GM19328 (cell line): ENCODE results near the gene PPIB.
A peak's percentile ranks its signal among the peaks of the same experiment; 100 is the strongest.

Experiments used
- ATAC-seq: cut with Tn5 transposase; IDR thresholded peaks from one replicate; pipeline ENCODE4 v1.9.1; 2021; ENCODE audit warnings: mild to moderate bottlenecking, moderate library complexity; ENCODE audit not compliant: unreplicated experiment

The PPIB gene

GRCh38 chr15:64158363-64159134 lies 4.3 kb downstream of the PPIB start:
- no peak for ATAC-seq

- no peak for ATAC-seq
Measured at GRCh38 chr15:64157599-64158125, 5.2 kb downstream of the PPIB start.

GRCh38 chr15:64156652-64157331 lies 6.0 kb downstream of the PPIB start:
- no peak for ATAC-seq

DNA sequence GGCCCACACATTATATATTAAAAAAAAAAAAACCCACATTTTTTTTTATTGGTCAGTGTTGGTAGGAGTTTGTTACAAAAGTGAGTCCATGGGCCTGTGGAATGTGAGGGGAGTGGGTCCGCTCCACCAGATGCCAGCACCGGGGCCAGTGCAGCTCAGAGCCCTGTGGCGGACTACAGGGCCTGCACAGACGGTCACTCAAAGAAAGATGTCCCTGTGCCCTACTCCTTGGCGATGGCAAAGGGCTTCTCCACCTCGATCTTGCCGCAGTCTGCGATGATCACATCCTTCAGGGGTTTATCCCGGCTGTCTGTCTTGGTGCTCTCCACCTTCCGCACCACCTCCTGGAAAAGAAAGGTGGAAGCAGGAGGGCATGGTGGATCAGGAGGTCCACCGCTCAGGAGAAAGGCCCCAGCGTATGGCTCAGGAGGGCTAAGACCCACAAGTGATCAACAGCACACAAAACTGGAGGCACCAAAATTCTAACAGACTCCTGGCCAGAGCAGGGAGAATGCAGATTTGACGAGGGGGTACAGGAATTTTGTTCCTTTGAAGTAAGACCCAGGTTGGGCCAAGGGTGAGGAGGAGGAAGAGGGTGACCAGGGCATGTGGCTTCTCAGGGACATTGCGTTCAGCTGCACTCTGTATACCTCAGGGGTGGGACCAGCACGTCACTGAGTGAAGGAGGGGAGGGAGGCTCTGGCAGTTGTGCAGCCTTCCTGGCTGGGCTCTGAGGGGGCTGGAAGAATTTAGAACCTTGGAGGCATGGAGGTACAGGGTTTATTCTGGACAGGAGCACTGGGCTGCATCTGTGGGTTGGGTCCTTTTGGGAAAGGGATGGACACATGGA lies 6.8 kb downstream of the PPIB start:
- ATAC-seq = no peak

DNA sequence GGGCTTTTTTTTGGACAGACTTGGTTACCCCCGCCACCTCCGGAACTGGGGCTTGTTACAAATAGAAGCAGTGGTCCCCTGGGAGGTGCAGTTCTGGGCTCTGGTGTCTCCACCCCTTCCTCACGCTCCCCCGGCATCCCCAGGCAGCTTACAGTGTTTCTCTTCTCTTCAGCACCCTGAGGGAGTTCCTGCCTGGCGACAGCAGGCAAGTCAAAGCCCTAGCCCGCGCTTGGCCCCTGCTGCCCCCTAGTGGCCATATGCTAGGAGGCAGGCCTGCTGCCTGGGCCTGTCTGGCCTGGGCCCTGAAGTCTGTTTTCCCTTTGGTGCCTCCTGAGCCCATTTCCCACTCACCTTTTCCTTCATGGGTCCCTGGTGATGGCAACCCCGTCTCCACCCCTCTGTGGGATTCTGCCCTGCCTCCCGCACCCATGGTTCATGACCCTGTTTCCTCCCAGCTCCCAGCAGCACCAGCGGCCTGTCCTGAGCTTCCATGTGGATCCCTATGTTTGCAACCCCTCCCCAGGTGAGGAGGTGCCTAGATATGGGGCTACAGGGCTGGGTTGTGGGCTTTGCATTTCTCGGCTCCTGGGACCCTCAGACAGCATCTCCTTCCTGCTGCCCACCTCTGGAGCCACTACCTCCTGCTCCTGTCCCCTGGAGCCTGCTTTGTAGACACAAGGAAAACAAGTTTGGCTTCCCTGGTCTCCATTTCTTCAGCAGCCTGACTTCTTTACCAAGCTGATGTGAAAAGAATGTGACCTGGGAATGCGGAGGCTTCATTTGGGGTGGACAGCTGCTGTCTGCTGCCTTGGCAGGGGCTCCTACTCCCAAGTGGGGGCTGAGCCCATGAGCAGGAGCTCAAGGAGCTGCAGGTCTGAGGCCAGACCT lies 9.1 kb downstream of the PPIB start:
- ATAC-seq = peak; percentile 40

GRCh38 chr15:64152507-64153387 lies 10.1 kb downstream of the PPIB start:
- ATAC-seq = peak; percentile 21

- ATAC-seq = no peak
Measured at GRCh38 chr15:64151727-64152506, 10.9 kb downstream of the PPIB start, which contains the start of gene SNX22. Gene SNX22, plus strand, starts transcription at chr15:64151731. Its CDS starts 45 bp downstream, at chr15:64151776.

DNA sequence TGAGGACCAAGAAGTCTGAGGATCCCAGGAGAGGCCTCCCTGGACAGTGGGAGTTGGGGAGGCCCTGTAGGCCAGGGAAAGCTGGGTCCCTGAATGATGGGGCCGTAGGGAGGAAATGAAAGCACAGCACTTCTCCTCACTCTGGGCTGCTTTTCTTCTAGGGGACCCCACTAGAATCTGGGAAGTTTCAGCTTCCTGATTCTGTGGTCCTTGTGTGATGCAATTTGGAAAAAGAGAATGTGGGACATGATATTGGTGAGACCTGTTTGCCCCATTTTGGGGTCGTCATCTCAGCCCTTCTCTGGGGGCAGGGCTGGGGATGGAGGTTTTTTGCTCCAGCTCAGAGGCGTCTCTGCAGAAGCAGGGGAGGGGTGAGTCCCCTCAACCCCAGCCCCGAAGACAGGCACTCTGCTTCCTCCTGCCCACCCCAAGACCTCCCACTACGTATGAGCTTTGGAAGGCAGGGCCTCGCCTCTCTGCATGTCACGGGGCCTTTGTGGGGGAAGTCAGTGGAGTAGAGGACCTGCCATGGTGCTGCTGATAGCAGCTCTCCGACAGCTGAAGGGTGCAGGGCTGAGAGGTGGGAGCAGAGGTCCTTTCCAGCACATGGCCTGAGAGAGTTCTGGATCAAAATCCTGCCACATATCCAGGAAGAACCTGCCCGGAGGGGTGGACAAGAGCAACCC lies 12.8 kb downstream of the PPIB start:
- no peak for ATAC-seq

DNA sequence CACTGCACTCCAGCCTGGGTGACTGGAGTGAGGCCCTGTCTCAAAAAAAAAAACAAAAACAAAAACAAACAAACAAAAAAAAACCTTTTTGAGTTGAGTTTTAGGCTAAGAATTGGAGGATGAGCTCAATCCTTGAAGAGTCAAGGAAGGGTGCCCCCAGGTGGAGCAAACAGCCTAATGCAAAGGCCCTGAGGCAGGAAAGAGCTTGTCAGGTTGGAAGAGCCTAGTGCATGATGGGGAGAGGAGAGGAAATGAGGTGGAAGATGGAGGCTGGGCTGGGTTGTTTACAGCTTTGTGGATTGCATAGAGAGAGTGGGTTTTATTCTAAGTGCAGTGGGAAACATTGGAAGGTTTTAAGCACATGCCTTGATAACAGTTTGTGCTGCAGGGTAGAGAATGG lies 13.4 kb downstream of the PPIB start:
- ATAC-seq = no peak

DNA sequence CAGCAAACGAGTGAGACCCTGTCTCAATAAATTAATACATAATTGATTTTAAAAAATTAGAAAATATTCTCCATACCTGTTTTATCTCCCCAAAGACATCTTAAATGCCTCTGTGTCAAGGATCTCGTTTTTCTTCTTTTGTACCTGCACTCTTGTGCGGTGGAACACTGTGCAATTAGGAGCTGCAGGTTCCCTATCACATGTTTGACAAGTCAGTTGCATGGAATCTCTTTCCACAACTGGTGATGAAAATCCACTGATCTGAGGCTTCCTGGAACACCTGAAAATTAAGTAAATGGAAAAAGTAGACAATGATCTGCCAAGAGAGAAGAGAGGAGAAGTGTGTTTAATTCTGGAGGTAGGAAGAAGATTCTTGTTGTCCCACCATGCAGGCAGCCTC lies 14.2 kb downstream of the PPIB start:
- no peak for ATAC-seq

DNA sequence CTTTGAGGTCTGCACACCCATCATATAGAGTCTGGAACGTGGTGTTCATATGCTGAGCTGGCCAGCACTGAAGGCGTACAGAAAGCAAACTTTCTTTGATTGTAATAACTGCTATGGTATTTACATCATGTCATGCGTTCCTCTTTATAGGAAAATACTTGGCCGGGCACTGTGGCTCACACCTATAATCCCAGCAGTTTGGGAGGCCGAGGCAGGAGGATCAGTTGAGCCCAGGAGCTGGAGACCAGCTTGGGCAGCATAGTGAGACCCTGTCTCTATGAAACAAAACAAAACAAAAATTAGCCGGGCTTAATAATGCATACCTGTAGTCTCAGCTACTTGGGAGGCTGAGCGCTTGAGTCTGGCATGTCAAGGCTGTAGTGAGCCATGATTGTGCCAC lies 14.7 kb downstream of the PPIB start:
- no peak for ATAC-seq

DNA sequence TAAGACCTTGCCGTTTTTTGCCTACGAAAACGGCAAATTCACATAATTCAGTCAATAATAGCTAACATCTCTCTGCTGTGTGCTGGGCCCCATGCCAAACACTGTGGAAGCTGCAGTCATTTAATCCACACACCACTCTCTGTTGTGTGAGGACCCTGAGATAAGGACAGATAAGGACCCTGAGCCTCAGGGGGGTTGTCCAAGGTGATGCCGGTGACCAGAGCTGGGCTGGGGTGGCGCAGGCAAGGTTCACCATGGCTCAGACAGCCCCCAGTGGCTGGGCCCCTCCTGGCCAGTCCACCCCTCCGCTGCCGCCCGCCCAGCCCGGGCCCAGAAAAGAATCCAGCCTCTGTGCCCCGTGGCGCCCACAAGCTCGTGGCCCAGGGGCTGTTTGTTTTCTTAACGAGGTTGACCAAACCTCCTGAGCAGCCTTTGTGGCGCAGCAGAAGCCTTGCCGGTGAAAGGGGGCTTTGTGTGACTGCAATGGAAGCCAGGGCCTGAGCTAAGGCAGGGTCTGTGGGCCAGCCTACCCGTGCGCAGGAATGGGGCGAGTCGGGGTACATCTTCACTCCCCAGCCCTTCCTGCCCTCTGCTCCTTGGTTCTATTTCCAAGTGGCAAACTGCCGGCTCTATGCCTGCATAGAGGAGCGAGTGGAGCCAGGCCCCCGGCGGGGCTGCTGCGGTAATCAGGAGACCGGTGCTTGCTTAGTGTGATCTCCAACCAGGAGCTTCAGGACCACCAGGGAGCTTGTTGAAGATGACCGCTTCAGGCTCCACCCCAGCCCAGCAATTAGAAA lies 15.7 kb downstream of the PPIB start:
- no peak for ATAC-seq

DNA sequence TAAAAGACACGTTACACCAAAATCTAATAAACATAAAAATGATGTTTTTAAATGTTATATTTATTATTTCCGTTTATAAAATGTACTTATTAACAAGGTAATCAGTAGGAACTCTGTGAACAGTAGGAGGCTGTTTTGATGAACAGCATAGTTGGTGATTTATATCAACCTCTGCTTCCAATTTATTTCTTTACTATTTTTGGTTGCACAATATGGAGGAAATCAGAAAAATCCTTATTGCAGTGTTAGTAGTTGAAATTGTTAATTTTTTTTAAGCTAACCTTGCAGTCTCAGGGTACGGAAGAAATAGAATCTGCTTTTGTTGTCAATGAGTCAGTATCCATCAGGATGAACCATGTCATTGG lies 16.3 kb downstream of the PPIB start:
- no peak for ATAC-seq

GRCh38 chr15:64146041-64146440 lies 16.8 kb downstream of the PPIB start:
- ATAC-seq = no peak

GRCh38 chr15:64144565-64145281 lies 18.1 kb downstream of the PPIB start:
- peak; percentile 42 for ATAC-seq

- no peak for ATAC-seq
Measured at GRCh38 chr15:64144192-64144564, 18.6 kb downstream of the PPIB start.

DNA sequence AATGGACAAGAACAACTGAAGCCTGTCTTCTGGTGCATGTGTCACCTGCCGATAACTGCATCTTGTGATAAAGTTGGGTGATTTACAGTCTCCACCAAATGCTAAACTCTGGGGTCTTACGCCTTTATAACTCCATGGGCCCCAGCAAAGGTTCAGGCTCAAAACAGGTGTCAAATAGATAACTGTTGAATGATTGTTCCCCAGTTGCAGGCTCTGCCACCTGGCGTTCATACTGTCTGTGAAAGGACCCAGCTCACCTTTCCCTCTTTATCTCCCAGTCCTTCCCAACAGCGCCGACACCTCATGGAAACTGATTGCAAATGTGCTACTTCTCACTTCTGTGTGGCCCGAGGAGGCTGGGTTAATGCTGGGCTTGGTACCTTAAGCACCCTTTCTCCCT lies 19.5 kb downstream of the PPIB start:
- ATAC-seq = no peak
